ENCODE data around the gene ARL11.

GRCh38 chr13:49652355-49653305 lies 24.3 kb downstream of the ARL11 start:
- TF ChIP-seq CTCF (IDR thresholded peaks at IDR 0.05) (peak in 4 of 6 experiments; percentile 38 to 60 (median 57)), POLR2A (IDR thresholded peaks at IDR 0.05) (no peak)

Measured in Peyer's patch (tissue), 4 donors.